CD4-positive, alpha-beta T cell treated with Interleukin-15 for 4 hours (primary cell): ENCODE measurements around the gene EPHA5.

Source experiments
- DNase-seq: peaks from one replicate; pipeline ENCODE4 v3.0.0-alpha.2; 2020; ENCODE audit warnings: low spot score

The EPHA5 gene

GRCh38 chr4:65670331-65671031, at the start of gene EPHA5:
EPHA5 (minus strand) TSS chr4:65670489; CDS start chr4:65669742, 747 bp downstream.
- no peak for DNase-seq

- no peak for DNase-seq
Measured at GRCh38 chr4:65719635-65720034, 49.3 kb upstream of the EPHA5 start.

GRCh38 chr4:65698631-65699030, 28.3 kb upstream of the EPHA5 start:
- DNase-seq = no peak

- no peak for DNase-seq
Measured at GRCh38 chr4:65696436-65696835, 26.1 kb upstream of the EPHA5 start.

GRCh38 chr4:65671372-65671771, 1.1 kb upstream of the EPHA5 start:
- no peak for DNase-seq

- DNase-seq = no peak
Measured at GRCh38 chr4:65670020-65670330, 314 bp downstream of the EPHA5 start.

- DNase-seq = no peak
Measured at GRCh38 chr4:65669111-65670019, 924 bp downstream of the EPHA5 start.

- no peak for DNase-seq
Measured at GRCh38 chr4:65668201-65669089, 1.8 kb downstream of the EPHA5 start.

- no peak for DNase-seq
Measured at GRCh38 chr4:65667506-65668041, 2.7 kb downstream of the EPHA5 start.

GRCh38 chr4:65665771-65666523, 4.3 kb downstream of the EPHA5 start:
- no peak for DNase-seq

- DNase-seq = no peak
Measured at GRCh38 chr4:65661471-65661870, 8.8 kb downstream of the EPHA5 start.

- no peak for DNase-seq
Measured at GRCh38 chr4:65658117-65658516, 12.2 kb downstream of the EPHA5 start.

- no peak for DNase-seq
Measured at GRCh38 chr4:65656008-65656407, 14.3 kb downstream of the EPHA5 start.

- no peak for DNase-seq
Measured at GRCh38 chr4:65654976-65655375, 15.3 kb downstream of the EPHA5 start.

- DNase-seq = no peak
Measured at GRCh38 chr4:65653740-65654361, 16.4 kb downstream of the EPHA5 start.

GRCh38 chr4:65651751-65652150, 18.5 kb downstream of the EPHA5 start:
- no peak for DNase-seq

- DNase-seq = no peak
Measured at GRCh38 chr4:65651031-65651430, 19.3 kb downstream of the EPHA5 start.

- no peak for DNase-seq
Measured at GRCh38 chr4:65646136-65646535, 24.2 kb downstream of the EPHA5 start.

- no peak for DNase-seq
Measured at GRCh38 chr4:65645185-65645584, 25.1 kb downstream of the EPHA5 start.

GRCh38 chr4:65635051-65635821, 35.1 kb downstream of the EPHA5 start:
- no peak for DNase-seq
